A172 (cell line): ENCODE measurements around the gene TM7SF3. TPM values are rescaled to one million over a fixed set of nuclear protein-coding genes. Genes with fewer than 3 reads are reported as not detected.
"Not testable (repeated sequence)": the region's sequence is repeated elsewhere in the genome, so short reads cannot be mapped to it uniquely, and the experiment has no call there.

Experiments used
- DNase-seq: peaks from one replicate; pipeline ENCODE4 v3.0.0-alpha.2; 2015; ENCODE audit warnings: low spot score
- total RNA-seq: library from RNA; depleted of rRNA; stranded (reverse); fragments of >200 nt; shearing (Covaris generic); gene quantifications from 2 replicates; pipeline ENCODE4 v1.2.3, GENCODE V29; 2014; rRNA removed

The TM7SF3 gene
- 99.1 and 254 TPM in 2 replicates for total RNA-seq

DNA sequence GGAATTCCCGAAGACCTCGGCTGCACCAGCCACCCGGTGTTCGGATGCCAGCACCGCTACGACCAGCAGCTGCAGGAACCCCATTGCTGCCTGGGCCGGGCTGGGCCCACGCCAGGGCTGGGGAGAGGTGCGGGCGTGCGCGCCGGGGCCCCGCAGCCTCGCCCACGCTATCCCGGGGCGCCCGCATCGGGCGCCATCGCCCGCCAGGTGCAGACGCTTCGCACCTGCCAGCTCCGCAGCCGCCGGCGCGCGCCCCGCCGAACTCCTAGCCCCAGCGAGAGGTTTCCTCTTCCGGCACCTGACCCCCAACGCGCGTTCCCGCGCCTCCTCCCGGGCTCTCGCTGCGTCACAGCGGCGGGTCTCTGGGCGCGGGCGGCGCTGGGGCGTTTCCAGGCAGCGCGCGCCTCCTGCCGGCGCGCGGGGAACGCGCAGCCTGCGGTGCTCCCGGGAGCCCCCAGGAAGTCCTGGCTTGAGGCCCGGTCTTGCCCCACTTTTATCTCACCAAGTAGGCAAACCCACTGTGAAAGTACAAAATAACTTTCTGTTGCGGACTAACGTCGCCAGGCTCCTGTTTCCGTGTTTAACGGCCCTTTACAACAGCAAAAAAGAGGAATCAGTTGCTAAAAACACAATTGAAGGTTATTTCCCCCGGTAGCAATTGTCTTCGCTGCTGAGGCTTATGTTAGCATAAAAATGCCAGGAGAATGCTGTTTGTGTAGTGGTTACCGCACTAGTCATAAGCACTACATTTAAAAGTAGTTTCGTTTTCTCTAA, at the start of gene TM7SF3:
TSS of gene TM7SF3 (minus strand) at position 300 of the 774 bp plus-strand sequence. CDS start at position 84, 216 bp downstream.
- DNase-seq, result peak; percentile 72

DNA sequence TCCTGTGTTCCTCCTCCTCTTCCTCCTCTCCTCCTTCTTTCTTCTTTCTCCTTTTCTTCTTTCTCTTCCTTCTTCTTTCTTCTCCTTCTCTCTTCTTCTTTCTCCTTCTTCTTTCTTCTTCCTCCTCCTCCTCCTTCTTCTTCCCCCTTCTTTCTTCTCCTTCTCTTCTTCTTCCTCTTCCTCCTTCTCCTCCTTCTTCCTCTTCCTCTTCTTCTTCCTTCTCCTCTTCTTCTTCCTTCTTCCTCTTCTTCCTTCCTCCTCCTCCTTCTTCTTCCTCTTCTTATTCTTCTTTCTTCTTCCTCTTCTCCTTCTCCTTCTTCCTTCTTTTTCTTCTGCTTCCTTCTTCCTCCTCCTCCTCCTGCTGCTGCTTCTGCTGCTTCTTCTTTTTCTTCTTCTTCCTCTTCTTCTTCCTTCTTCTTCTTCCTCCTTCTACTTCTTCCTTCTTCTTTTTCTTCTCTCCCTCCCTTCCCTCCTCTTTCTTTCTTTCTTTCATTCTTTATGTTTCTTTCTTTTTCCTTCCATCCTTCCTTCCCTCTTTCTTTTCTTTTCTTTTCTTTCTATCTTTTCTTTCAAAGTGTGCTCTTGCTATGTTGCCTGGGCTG, 49.2 kb upstream of the TM7SF3 start:
- DNase-seq, result no peak

DNA sequence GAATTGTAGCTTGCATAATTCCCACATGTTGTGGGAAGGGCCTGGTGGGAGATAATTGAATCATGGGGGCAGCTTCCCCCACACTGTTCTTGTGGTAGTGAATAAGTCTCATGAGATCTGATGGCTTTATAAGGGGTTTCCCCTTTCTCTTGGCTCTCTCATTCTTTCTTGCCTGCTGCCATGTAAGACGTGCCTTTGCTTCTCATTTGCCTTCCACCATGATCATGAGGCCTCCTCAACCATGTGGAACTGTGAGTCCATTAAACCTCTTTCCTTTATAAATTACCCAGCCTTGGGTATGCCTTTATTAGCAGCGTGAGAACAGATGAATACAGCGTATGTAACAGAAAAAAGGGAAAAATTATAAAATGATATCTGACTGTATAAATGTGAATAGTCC, 47.1 kb upstream of the TM7SF3 start:
- no peak for DNase-seq

GRCh38 chr12:27060740-27061139, 46.6 kb upstream of the TM7SF3 start:
- no peak for DNase-seq

DNA sequence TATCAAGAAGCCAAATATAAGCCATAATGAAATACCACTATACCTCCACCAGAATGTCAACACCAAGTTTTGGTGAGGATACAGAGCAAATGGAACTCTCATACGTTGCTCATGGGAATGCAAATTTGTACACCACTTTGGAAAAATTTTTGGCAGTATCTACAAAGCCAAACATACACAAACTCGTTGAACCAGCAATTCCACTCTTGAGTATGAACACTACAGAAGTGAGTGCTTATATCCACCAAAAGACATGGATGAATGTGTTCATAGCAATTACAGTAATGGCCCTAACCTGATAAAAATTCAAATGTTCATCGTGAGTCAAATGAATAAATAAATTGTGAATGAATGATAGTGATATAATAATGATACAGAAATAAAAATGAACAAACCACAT, 43.4 kb upstream of the TM7SF3 start:
- DNase-seq, result no peak

GRCh38 chr12:27055966-27056365, 41.8 kb upstream of the TM7SF3 start:
- no peak for DNase-seq

DNA sequence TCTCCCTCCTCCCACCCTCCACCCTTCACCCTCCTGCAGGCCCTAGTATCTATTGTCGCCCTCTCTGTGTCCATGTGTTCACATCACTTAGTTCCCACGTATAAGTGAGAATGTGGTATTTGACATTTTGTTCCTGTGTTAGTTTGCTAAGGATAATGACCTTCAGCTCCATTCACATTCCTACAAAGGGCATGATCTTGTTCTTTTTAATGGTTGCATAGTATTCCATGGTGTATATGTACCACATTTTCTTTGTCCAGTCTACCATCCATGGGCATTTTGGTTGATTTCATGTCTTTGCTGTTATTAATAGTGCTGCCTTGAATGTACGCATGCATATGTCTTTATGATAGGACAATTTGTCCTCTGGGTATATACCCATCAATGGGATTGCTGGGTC, 38.6 kb upstream of the TM7SF3 start:
- no peak for DNase-seq

GRCh38 chr12:27052176-27052575, 38.0 kb upstream of the TM7SF3 start:
- DNase-seq, result no peak

DNA sequence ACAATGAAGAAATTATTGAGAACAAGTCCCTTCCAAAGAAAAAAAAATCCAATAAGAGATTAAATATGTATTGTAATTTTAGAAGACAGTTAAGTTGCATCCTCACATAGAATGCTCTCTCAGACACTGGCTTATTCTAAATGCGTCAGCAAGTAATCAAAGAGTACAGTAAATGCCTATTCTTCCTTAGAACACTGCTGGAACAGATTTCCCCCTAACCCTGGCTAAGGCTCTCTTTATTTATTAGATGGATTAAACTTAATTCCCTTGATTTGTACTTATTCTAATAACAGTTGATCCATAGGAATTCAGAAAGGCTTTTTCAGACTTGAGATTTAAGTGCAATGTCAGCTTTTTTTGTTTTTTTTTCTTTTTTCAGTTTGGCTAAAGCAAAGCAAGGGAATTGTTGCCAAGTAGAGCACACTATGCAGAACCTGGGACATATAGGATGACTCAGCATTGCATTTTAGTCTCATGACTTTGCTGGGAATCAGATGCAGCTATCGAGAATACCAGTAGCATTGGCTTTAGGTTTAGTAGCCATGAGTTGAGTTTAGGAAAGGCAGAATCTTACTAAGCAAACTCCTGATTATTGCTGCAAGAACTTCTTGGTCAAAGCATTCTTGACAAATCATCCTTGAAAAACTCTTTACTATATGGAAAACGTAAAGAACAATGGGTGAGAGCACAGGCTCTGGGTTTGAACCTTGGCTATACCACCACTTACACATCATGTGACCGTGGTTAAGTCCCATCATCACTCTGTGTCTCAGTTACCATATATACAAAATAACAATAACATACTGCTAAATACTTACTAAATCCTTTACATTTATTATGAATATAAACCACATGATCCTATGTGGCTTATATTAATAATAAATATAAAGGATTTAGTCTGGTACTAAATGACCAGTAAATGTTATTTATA, 34.9 kb upstream of the TM7SF3 start:
- peak; percentile 41 for DNase-seq

DNA sequence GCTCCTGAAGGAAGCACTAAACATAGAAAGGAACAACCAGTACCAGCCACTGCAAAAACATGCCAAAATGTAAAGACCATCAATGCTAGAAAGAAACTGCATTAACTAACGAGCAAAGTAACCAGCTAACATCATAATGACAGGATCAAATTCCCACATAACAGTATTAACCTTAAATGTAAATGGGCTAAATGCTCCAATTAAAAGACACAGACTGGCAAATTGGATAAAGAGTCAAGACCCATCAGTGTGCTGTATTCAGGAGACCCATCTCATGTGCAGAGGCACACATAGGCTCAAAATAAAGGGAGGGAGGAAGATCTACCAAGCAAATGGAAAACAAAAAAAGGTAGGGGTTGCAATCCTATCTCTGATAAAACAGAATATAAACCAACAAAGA, 27.8 kb upstream of the TM7SF3 start:
- DNase-seq, result not testable (repeated sequence)

DNA sequence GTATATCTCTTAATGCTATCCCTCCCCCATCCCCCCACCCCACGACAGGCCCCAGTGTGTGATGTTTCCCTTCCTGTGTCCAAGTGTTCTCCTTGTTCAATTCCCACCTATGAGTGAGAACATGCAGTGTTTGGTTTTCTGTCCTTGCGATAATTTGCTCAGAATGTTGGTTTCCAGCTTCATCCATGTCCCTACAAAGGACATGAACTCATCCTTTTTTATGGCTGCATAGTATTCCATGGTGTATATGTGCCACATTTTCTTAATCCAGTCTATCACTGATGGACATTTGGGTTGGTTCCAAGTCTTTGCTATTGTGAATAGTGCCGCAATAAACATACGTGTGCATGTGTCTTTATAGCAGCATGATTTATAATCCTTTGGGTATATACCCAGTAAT, 26.5 kb upstream of the TM7SF3 start:
- DNase-seq, result not testable (repeated sequence)

DNA sequence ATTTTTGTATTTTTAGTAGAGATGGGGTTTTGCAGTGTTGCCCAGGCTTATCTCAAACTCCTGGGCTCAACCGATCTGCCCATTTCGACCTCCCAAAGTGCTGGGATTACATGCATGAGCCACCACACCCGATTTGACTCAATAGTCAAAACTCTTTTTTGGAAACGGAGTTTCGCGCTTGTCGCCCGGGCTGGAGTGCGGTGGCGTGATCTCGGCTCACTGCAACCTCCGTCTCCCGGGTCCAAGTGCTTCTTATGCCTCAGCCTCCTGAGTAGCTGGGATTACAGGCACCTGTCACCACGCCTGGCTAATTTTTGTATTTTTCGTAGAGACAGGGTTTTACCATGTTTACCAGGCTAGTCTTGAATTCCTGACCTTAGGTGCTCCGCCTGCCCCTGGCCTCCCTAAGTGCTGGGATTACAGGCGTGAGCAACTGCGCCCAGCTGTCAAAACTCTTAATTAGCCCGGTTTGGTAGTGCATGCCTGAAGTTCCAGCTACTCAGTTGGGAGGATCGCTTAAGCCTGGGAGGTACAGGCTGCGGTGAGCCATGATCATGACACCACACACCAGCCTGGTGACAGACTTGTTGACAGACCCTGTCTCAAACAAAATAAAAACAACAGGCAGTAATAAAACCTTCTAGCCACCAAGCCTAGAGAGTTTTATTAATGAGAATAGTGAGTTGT, 20.6 kb upstream of the TM7SF3 start:
- DNase-seq, result no peak

DNA sequence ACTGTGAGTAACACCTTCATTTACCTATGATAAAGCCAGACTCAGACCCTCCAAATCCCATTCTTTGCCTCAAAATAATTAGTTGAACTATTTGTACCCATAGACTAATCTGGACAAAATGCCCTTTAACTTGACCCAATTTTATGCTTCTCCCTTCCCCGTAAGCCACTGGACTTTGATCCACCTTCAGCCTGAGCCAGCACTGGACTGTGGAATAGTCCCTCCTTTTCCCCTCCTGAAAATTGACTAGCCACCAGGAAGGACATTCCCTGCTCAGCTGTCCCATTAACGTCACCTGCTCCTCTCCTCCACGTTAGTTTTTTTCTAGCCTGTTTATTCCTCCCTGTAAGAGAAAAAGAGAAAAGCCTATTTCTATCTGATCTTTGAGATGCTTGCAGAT, 18.5 kb upstream of the TM7SF3 start:
- DNase-seq, result no peak

GRCh38 chr12:27031531-27031930, 17.3 kb upstream of the TM7SF3 start:
- DNase-seq, result no peak

GRCh38 chr12:27026257-27026656, 12.1 kb upstream of the TM7SF3 start:
- no peak for DNase-seq

- no peak for DNase-seq
Observed at GRCh38 chr12:27025116-27025515, 10.9 kb upstream of the TM7SF3 start.

DNA sequence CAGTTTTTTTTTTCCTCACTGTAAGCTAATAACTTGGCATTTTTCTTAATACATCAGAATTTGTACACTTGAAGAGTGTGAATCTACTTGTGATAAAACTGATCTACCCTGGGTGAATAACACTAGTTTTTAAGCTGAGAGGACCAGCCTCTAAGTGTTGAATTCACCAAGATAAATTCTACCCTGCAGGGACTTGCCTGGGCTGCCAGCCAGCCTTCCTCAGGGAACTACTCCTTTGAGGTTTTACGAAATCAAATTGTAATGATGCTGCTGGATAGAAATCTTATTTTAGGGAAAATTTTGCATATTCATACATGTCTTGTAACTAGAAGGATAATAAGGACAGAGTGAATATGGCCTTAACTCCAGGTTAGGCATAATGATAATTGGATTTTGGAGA, 10.1 kb upstream of the TM7SF3 start:
- DNase-seq, result no peak

GRCh38 chr12:27020761-27021160, 6.6 kb upstream of the TM7SF3 start:
- no peak for DNase-seq

GRCh38 chr12:27018037-27018436, 3.9 kb upstream of the TM7SF3 start:
- no peak for DNase-seq

- DNase-seq, result not testable (repeated sequence)
Observed at GRCh38 chr12:27017163-27017823, 3.1 kb upstream of the TM7SF3 start.

DNA sequence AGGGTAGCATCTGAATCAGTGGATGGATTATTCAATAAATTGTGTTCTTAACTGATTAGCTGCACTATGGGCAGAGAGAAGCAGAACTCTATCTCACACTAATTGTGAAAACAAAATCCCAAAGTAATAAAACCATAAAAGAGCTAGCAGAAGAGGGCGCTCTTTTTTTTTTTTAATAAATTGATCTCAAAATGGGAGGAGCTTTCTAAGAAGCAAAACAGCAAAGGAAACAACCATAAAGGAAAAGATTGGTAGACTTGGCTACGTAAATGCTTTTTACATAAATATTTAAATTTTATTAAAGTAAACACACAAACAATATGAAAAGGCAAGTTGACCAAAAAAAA, 1.5 kb upstream of the TM7SF3 start:
- peak; percentile 26 for DNase-seq
